Lung (tissue), 12 donors: ENCODE data around the gene PORCN. TPM values are rescaled to one million over a fixed set of nuclear protein-coding genes. Genes with fewer than 3 reads are reported as not detected.
"Not testable (repeated sequence)": the region's sequence is repeated elsewhere in the genome, so short reads cannot be mapped to it uniquely, and the experiment has no call there.

Experiments
- ATAC-seq: fragments of 200-7000 bp; cut with Tn5 transposase; one replicate; pipeline ENCODE4 v1.9.1; 2020; ENCODE audit warnings: moderate number of reproducible peaks; ENCODE audit not compliant: insufficient read depth, low FRiP score
- DNase-seq, 3 donors: peaks; one replicate each; pipeline ENCODE4 v3.0.0-alpha.2; 2013 to 2017
- H3K27ac ChIP-seq, 2 donors: one replicate each; pipeline ENCODE4 v1.5.1; 2013; ENCODE audit warnings: mild to moderate bottlenecking in 2 of 2, moderate library complexity in 2 of 2, control low read depth in 1 of 2, inconsistent platforms in 1 of 2, low read depth in 1 of 2, low read length in 1 of 2
- H3K27me3 ChIP-seq, 3 donors: one replicate each; pipeline ENCODE4 v1.5.1; 2013; ENCODE audit warnings: low read length in 2 of 3; ENCODE audit not compliant: control insufficient read depth in 3 of 3, insufficient read depth in 3 of 3
- H3K36me3 ChIP-seq, 4 donors: one replicate each; pipeline ENCODE4 v1.5.1; 2013; ENCODE audit warnings: low read length in 4 of 4, mild to moderate bottlenecking in 1 of 4, moderate library complexity in 1 of 4; ENCODE audit not compliant: control insufficient read depth in 4 of 4, insufficient read depth in 4 of 4
- H3K4me1 ChIP-seq, 5 donors: one replicate each; pipeline ENCODE4 v1.5.1; 2013; ENCODE audit warnings: low read length in 5 of 5, mild to moderate bottlenecking in 2 of 5, moderate library complexity in 1 of 5; ENCODE audit not compliant: control insufficient read depth in 5 of 5, insufficient read depth in 5 of 5
- H3K4me3 ChIP-seq: one replicate; pipeline ENCODE4 v1.5.1; 2013; ENCODE audit warnings: mild to moderate bottlenecking, control low read depth, moderate library complexity
- H3K9ac ChIP-seq, 2 donors: one replicate each; pipeline ENCODE4 v1.5.1; 2013; ENCODE audit warnings: low read length in 2 of 2, control low read depth in 1 of 2; ENCODE audit not compliant: insufficient read depth in 1 of 2
- H3K9me3 ChIP-seq, 4 donors: one replicate each; pipeline ENCODE4 v1.5.1; 2013; ENCODE audit warnings: low read length in 3 of 4, mild to moderate bottlenecking in 1 of 4, moderate library complexity in 1 of 4; ENCODE audit not compliant: control insufficient read depth in 4 of 4, insufficient read depth in 3 of 4
- CTCF ChIP-seq: IDR thresholded peaks from 2 replicates; pipeline ENCODE4 v1.5.1; 2012; ENCODE audit warnings: mild to moderate bottlenecking; ENCODE audit errors: control extremely low read depth, extremely low read depth
- WGBS, 2 donors: extraction: QIAGEN DNeasy Blood & Tissue Kit; methylation state at CpG; one replicate each; pipeline ENCODE4 v1.1.7; 2013; 5-methylcytosine and 5-hydroxymethylcytosine counted together
- polyA plus RNA-seq, 2 donors: library from polyadenylated mRNA; stranded (reverse); fragments of 200-250 nt; gene quantifications; one replicate each; pipeline ENCODE4 v1.2.1, GENCODE V29; 2013
- total RNA-seq, 2 donors: library from RNA; depleted of rRNA in 1 of 2; stranded (reverse); fragments of >200 nt in 1 of 2; gene quantifications; one replicate each; pipeline ENCODE4 v1.2.1, GENCODE V29; 2014 to 2021
- donor health status: control.
- donor health status: control.
- donor health status: Bipolar disorder and iron deficiency.
- donor health status: healthy.
- donor health status: DM: yes; HTN: yes; CAD: no.

The PORCN gene
- total and polyA plus RNA-seq, 4 donors: 3.3 to 12.8 (median 11.8) TPM

- Histone ChIP-seq H3K9me3 (no peaks in the 10 kb centered on the region), H3K27me3 (no peaks in the 10 kb centered on the region), H3K4me3 (no peak overlapping the region), H3K9ac (no peak overlapping the region), H3K27ac (no peak overlapping the region), H3K36me3 (peaks cover 0 to 7% (median under 1%) of the 10 kb centered on the region in 4 donors), H3K4me1 (peaks cover 0 to 6% (median 3%) of the 10 kb centered on the region in 5 donors)
- ATAC-seq: no peak
- no peak for DNase-seq
- no peak for TF ChIP-seq CTCF
- 78 to 79% methylated on average over 10 of the region's 10 CpGs for WGBS, 2 donors
These were observed 32.5 kb downstream of the PORCN start for GRCh38 chrX:48541140-48541814.

GRCh38 chrX:48548871-48549270 lies 40.1 kb downstream of the PORCN start:
- no peak for ATAC-seq
- no peaks in the 10 kb centered on the region for H3K9me3 ChIP-seq
- no peaks in the 10 kb centered on the region for H3K4me1 ChIP-seq
- H3K36me3 ChIP-seq: peaks cover 0 to 7% (median under 1%) of the 10 kb centered on the region in 4 donors
- no peak overlapping the region for H3K4me3 ChIP-seq
- DNase-seq: no peak
- TF ChIP-seq CTCF: no peak
- H3K27me3 ChIP-seq: no peaks in the 10 kb centered on the region
- H3K9ac ChIP-seq: no peak overlapping the region
- 90 to 91% methylated on average over 2 to 3 of the region's 3 CpGs for WGBS, 2 donors
- no peak overlapping the region for H3K27ac ChIP-seq

- 84 to 93% methylated on average over 9 of the region's 9 CpGs for WGBS, 2 donors
These were observed 47.0 kb downstream of the PORCN start for GRCh38 chrX:48555731-48556325.

GRCh38 chrX:48558271-48558670 lies 49.5 kb downstream of the PORCN start:
- Histone ChIP-seq H3K27me3 (no peaks in the 10 kb centered on the region), H3K36me3 (peaks cover 4 to 24% (median 8%) of the 10 kb centered on the region in 4 donors), H3K4me1 (no peaks in the 10 kb centered on the region), H3K4me3 (no peak overlapping the region), H3K9ac (no peak overlapping the region), H3K9me3 (peaks cover 0 to 4% (median 0%) of the 10 kb centered on the region in 4 donors), H3K27ac (peak overlapping the region in 1 of 2 donors; percentile 50)
- DNase-seq: no peak
- ATAC-seq: peak; percentile 43
- WGBS, 2 donors: 79 to 87% methylated on average over 4 of the region's 4 CpGs
- TF ChIP-seq CTCF: no peak

More at GRCh38 chrX:48555731-48556325, 47.0 kb downstream of the PORCN start:
- not testable (repeated sequence) for H3K4me1 ChIP-seq, H3K9ac ChIP-seq, H3K4me3 ChIP-seq, H3K27me3 ChIP-seq, DNase-seq, ATAC-seq, H3K9me3 ChIP-seq
- H3K36me3 ChIP-seq: peaks cover 3 to 18% (median 6%) of the 10 kb centered on the region in 4 donors
- peak overlapping the region in 1 of 2 donors; percentile 60 for H3K27ac ChIP-seq
